A673 (cell line): ENCODE results near the gene VAMP4. TPM values are rescaled to one million over a fixed set of nuclear protein-coding genes. Genes with fewer than 3 reads are reported as not detected.

Source experiments
- BruUV-seq: library from RNA; stranded (reverse); fragments of 400-500 nt; replicated peaks from 2 replicates; lab custom pipeline; 2021; lab: Mats Ljungman, UMichigan
- CTCF ChIA-PET: fragments of 300-600 bp; sonication (Branson Sonifier 250); formaldehyde crosslinking; loops from one replicate; lab custom pipeline; 2022; ENCODE audit warnings: antibody characterized with exemption; lab: Charles Lee
- POLR2A ChIA-PET: fragments of 300-600 bp; sonication (Branson Sonifier 250); formaldehyde crosslinking; loops from one replicate; lab custom pipeline; 2022; ENCODE audit warnings: antibody characterized with exemption; ENCODE audit not compliant: low non-redundant PET; lab: Charles Lee
- DNase-seq: peaks from one replicate; pipeline ENCODE4 v3.0.0-alpha.2; 2015; ENCODE audit warnings: low spot score
- H3K27ac ChIP-seq: fragments of 200-600 bp; sonication (generic); 2 replicates; pipeline ENCODE4 v1.5.1; 2016; ENCODE audit warnings: mixed run types, low read depth, mild to moderate bottlenecking, mixed read lengths, antibody characterized with exemption, low read length; ENCODE audit not compliant: poor library complexity, severe bottlenecking
- H3K27me3 ChIP-seq: fragments of 200-600 bp; sonication (generic); replicated peaks from 2 replicates; pipeline ENCODE4 v1.6.1; 2017; ENCODE audit warnings: mixed run types, low read depth, mild to moderate bottlenecking, mixed read lengths, antibody characterized with exemption, low read length; ENCODE audit not compliant: insufficient read depth, poor library complexity
- H3K36me3 ChIP-seq: fragments of 200-600 bp; sonication (generic); 2 replicates; pipeline ENCODE4 v1.6.1; 2016; ENCODE audit warnings: mixed run types, mild to moderate bottlenecking, mixed read lengths, antibody characterized with exemption, low read length; ENCODE audit not compliant: insufficient read depth, poor library complexity, severe bottlenecking
- H3K4me1 ChIP-seq: fragments of 200-600 bp; sonication (generic); 2 replicates; pipeline ENCODE4 v1.6.1; 2017; ENCODE audit warnings: mixed run types, mild to moderate bottlenecking, mixed read lengths, antibody characterized with exemption, low read length; ENCODE audit not compliant: insufficient read depth, poor library complexity, severe bottlenecking
- H3K4me3 ChIP-seq: fragments of 200-600 bp; sonication (generic); 2 replicates; pipeline ENCODE4 v1.5.1; 2016; ENCODE audit warnings: low read depth, mixed run types, mild to moderate bottlenecking, mixed read lengths, low read length; ENCODE audit not compliant: poor library complexity, severe bottlenecking
- H3K9me3 ChIP-seq: fragments of 200-600 bp; sonication (generic); 2 replicates; pipeline ENCODE4 v1.6.1; 2016; ENCODE audit warnings: mixed run types, low read depth, mild to moderate bottlenecking, mixed read lengths, antibody characterized with exemption, low read length; ENCODE audit not compliant: poor library complexity, severe bottlenecking
- CTCF ChIP-seq: fragments of 300-800, 200-600 bp; sonication (generic); conservative IDR thresholded peaks from 2 replicates; pipeline ENCODE4 v1.5.1; 2017; ENCODE audit warnings: low read depth, mild to moderate bottlenecking, antibody characterized with exemption, low read length, moderate library complexity, mixed read lengths
- EZH2 ChIP-seq: fragments of 200-600 bp; sonication (generic); IDR thresholded peaks from 2 replicates; pipeline ENCODE4 v1.6.1; 2017; ENCODE audit warnings: borderline replicate concordance, low read depth, mild to moderate bottlenecking, mixed read lengths, antibody characterized with exemption, low read length; ENCODE audit not compliant: poor library complexity, severe bottlenecking
- intact Hi-C: fragments of 100-400 bp; cut with micrococcal nuclease; formaldehyde crosslinking; loops from one replicate; pipeline ENCODE4 v1.10.0; 2022; ENCODE audit not compliant: unreplicated experiment
- total RNA-seq: library from RNA; stranded (reverse); gene quantifications from 2 replicates; pipeline ENCODE4 v1.2.3, GENCODE V29; 2021

Gene VAMP4
- total RNA-seq, 1 experiment from 2014 or later, result 8.9 TPM

- BruUV-seq, result no TSS peak
- TF ChIP-seq CTCF (no peak), EZH2 (no peak)
Measured at GRCh38 chr1:171748651-171749050, 6.8 kb upstream of the VAMP4 start.

DNA sequence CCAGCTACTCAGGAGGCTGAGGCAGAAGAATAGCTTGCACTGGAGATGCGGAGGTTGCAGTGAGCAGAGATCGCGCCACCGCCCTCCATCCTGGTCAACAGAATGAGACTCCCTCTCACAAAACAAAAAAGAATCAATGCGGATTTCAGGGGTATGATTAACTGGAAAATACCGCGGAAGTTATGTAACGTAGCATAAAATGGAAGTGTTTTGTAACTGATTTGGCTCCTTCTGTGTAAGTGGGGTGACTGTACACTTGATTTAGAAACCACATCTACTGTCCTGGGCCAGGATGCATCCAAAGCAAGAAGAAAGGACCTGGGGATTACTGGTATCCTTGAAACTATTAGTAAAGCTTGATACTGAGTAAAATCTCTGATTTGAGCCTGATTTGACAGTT is 3.1 kb upstream of the VAMP4 start:
- DNase-seq, result no peak
- Histone ChIP-seq H3K27ac (no peak overlapping the region), H3K27me3 (no peaks in the 10 kb centered on the region), H3K4me3 (no peak overlapping the region), H3K36me3 (no peaks in the 10 kb centered on the region), H3K9me3 (no peaks in the 10 kb centered on the region), H3K4me1 (peaks cover 7% of the 10 kb centered on the region)
- no TSS peak for BruUV-seq
- TF ChIP-seq EZH2 (no peak), CTCF (no peak)
- intact Hi-C loops, result no loop called here
- POLR2A ChIA-PET, result no interaction called here
- CTCF ChIA-PET, result no interaction called here

More at GRCh38 chr1:171748651-171749050, 6.8 kb upstream of the VAMP4 start:
- no peak for DNase-seq
- Histone ChIP-seq H3K27me3 (no peaks in the 10 kb centered on the region), H3K9me3 (no peaks in the 10 kb centered on the region), H3K36me3 (no peaks in the 10 kb centered on the region), H3K27ac (no peak overlapping the region), H3K4me3 (no peak overlapping the region), H3K4me1 (no peaks in the 10 kb centered on the region)
- intact Hi-C loops, result no loop called here
- ChIA-PET POLR2A (no interaction called here), CTCF (no interaction called here)

DNA sequence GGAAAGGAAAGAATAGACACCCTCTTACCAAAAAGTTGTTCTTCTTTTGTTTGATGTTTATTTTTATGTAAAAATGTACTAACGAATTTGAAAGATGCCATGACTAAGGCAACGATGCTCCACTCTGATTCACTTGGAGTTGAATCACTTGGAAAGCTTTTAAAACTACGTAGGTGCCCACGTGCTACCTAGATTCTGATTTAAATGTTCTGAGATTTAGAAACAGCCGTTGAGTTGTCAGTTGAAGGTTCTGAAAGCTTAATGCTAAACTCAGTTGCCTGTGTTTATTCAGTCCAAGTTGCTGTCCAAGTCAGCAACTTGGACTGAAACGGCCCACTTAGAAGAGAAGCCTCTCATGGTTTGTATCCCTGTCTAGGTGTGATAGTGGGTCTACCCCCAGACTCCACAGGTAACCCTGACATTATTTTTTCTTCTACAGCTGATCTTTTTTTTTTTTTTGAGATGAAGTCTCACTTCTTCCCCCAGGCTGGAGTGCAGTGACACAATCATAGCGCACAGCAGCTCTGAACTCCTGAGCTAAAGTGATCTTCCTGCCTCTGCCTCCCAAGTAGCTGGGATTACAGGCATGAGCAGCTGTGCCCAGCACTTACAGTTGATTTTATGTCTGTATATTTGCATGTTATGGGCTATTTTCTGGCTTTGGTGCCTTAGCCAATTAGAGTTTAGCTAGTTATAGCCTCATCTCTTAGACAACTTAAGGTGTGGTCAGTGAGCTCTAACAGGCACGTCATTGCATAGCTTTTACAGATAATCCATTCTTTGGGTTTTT is 1.4 kb upstream of the VAMP4 start:
- BruUV-seq, result no TSS peak
- no peaks in the 10 kb centered on the region for H3K27me3 ChIP-seq
- peak overlapping the region; percentile 93 for H3K4me3 ChIP-seq
- ChIA-PET POLR2A (interaction anchor here (0.6 kb wide), 1 partner anchor 44 kb away, joined by 4 read pairs; no protein-coding TSS in a partner anchor), CTCF (interaction anchor here (0.6 to 1.1 kb wide), 4 partner anchors 38 to 234 kb away, joined by 3 to 14 read pairs (median 4); partner anchors contain the start of gene METTL13)
- H3K27ac ChIP-seq, result peak overlapping the region; percentile 93
- no peaks in the 10 kb centered on the region for H3K9me3 ChIP-seq
- no peak for TF ChIP-seq CTCF
- TF ChIP-seq EZH2, result no peak
- peaks cover 23% of the 10 kb centered on the region for H3K4me1 ChIP-seq
- H3K36me3 ChIP-seq, result no peaks in the 10 kb centered on the region
- intact Hi-C loops, result loop anchor here (2.0 kb wide), 1 partner anchor 38 kb away; the partner anchor contains the start of gene METTL13
- DNase-seq, result no peak
